ENCODE results near the gene FAM234A. TPM values are rescaled to one million over a fixed set of nuclear protein-coding genes. Genes with fewer than 3 reads are reported as not detected.
"Not testable (repeated sequence)": the region's sequence is repeated elsewhere in the genome, so short reads cannot be mapped to it uniquely, and the experiment has no call there.

Gene FAM234A, protein sequence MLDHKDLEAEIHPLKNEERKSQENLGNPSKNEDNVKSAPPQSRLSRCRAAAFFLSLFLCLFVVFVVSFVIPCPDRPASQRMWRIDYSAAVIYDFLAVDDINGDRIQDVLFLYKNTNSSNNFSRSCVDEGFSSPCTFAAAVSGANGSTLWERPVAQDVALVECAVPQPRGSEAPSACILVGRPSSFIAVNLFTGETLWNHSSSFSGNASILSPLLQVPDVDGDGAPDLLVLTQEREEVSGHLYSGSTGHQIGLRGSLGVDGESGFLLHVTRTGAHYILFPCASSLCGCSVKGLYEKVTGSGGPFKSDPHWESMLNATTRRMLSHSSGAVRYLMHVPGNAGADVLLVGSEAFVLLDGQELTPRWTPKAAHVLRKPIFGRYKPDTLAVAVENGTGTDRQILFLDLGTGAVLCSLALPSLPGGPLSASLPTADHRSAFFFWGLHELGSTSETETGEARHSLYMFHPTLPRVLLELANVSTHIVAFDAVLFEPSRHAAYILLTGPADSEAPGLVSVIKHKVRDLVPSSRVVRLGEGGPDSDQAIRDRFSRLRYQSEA
- 10 to 100 TPM; 72.6 to 86.1 (median 82.5) TPM for polyA plus RNA-seq (ENCODE audit: insufficient read length in 3 of 3)
- long read RNA-seq, donor 1, partial matches to known transcripts = 0 of 4 reads
- long read RNA-seq, donor 1, other reads (novel, unspliced or antisense) = 0 of 4 reads
- long read RNA-seq, donor 2, partial matches to known transcripts = 5 of 8 reads
- long read RNA-seq, donor 2, other reads (novel, unspliced or antisense) = 0 of 8 reads
- long read RNA-seq, donor 3, transcript FAM234A-203 (13 exons, 3,213 nt) = major isoform, 9 of 15 reads
- long read RNA-seq, donor 3, partial matches to known transcripts = 6 of 15 reads
- long read RNA-seq, donor 3, other reads (novel, unspliced or antisense) = 0 of 15 reads
- long read RNA-seq, donor 4, transcript FAM234A-203 (13 exons, 3,213 nt) = major isoform, 9 of 15 reads
- long read RNA-seq, donor 4, partial matches to known transcripts = 6 of 15 reads
- long read RNA-seq, donor 4, other reads (novel, unspliced or antisense) = 0 of 15 reads
- long read RNA-seq, donor 5 = 0 reads
- long read RNA-seq, donor 6, partial matches to known transcripts = 6 of 10 reads
- long read RNA-seq, donor 6, other reads (novel, unspliced or antisense) = 0 of 10 reads
- long read RNA-seq, donor 7, transcript FAM234A-203 (13 exons, 3,213 nt) = major isoform, 7 of 12 reads
- long read RNA-seq, donor 7, partial matches to known transcripts = 5 of 12 reads
- long read RNA-seq, donor 7, other reads (novel, unspliced or antisense) = 0 of 12 reads
- long read RNA-seq, donor 8 = 0 reads
- long read RNA-seq, donor 9, transcript FAM234A-203 (13 exons, 3,213 nt) = major isoform, 7 of 20 reads
- long read RNA-seq, donor 9, partial matches to known transcripts = 12 of 20 reads
- long read RNA-seq, donor 9, other reads (novel, unspliced or antisense) = 0 of 20 reads
- long read RNA-seq, donor 10, transcript FAM234A-203 (13 exons, 3,213 nt) = major isoform, 5 of 6 reads
- long read RNA-seq, donor 10, partial matches to known transcripts = 0 of 6 reads
- long read RNA-seq, donor 10, other reads (novel, unspliced or antisense) = 0 of 6 reads
- long read RNA-seq, donor 11, partial matches to known transcripts = 17 of 20 reads
- long read RNA-seq, donor 11, other reads (novel, unspliced or antisense) = 0 of 20 reads
- long read RNA-seq, donor 12, transcript FAM234A-203 (13 exons, 3,213 nt) = major isoform, 6 of 6 reads
- long read RNA-seq, donor 12, partial matches to known transcripts = 0 of 6 reads
- long read RNA-seq, donor 12, other reads (novel, unspliced or antisense) = 0 of 6 reads
- long read RNA-seq, donor 13 = 0 reads
- long read RNA-seq, donor 14, partial matches to known transcripts = 6 of 9 reads
- long read RNA-seq, donor 14, other reads (novel, unspliced or antisense) = 0 of 9 reads
- long read RNA-seq, donor 15, partial matches to known transcripts = 0 of 2 reads
- long read RNA-seq, donor 15, other reads (novel, unspliced or antisense) = 0 of 2 reads
- long read RNA-seq, donor 16, transcript FAM234A-203 (13 exons, 3,213 nt) = major isoform, 21 of 44 reads
- long read RNA-seq, donor 16, partial matches to known transcripts = 23 of 44 reads
- long read RNA-seq, donor 16, other reads (novel, unspliced or antisense) = 0 of 44 reads

DNA sequence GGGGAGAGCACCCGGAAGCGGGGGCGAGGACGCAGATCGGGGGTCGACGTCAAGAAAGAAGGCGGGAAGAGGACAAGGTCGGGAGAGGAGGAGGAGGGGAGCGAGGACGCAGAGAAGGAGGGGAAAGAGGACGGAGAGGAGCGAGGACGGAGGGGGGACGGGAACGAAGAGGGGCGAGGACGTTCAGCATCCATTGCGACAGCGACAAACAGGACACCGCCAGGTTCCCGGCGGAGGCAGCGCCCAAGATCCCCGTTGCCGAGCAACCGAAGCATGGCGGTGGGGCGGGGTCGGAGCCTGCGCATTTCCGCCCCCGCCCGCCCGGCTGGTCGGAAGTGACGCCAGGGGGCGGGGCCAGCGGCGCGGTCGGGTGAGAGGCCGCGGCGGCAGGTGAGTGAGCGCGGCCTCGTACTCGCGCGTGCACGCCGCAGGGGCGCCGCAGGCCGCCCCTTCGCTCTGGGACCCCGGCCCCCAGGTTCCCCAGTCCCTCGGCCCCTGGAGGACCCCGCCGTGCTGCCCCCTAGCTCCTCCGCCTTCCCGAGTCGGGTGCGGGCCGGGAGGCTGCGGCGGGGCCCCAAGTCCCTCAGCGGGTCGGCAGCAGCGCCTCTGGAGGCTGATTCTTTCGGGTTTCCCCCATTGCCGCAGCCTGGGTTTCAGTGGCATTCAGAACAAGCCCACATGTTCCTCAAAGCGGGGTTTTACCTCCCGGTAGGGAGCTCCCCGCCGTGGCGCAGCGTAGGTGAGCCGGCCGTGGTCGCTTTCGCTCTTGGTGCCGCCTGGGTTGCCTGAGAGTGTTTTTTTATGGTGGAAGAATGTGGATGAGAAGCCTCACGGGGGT, at the start of gene FAM234A:
FAM234A (plus strand) TSS at position 354 of the 838 bp plus-strand sequence. CDS start 19,593 bp downstream, outside the sequence.
- DNase-seq (ENCODE audit: extremely low read depth in 1 of 11, low read depth in 9 of 11, low spot score in 4 of 11) = peak; percentile 78 to 93 (median 87)

DNA sequence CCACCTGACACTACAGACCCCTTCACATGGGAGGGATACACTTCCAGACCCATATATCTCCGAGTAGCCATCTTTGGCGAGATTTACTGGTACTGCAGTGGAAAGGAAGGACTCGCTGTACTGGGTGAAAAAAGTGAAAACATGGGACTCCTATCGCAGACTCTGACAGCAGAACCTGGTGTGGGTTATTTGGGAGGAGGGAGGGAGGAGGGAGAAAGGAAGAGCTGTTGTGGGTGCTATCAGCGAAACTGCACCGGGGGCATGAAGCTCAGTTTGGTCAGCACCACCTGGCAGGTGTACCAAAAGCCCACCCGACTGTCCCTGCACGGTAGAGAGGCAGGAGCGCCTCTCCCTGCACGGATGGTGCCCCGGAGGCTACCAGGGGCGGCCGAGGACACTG, 49.4 kb upstream of the FAM234A start:
- no peak for DNase-seq (ENCODE audit: extremely low read depth in 1 of 11, low read depth in 9 of 11, low spot score in 4 of 11)

DNA sequence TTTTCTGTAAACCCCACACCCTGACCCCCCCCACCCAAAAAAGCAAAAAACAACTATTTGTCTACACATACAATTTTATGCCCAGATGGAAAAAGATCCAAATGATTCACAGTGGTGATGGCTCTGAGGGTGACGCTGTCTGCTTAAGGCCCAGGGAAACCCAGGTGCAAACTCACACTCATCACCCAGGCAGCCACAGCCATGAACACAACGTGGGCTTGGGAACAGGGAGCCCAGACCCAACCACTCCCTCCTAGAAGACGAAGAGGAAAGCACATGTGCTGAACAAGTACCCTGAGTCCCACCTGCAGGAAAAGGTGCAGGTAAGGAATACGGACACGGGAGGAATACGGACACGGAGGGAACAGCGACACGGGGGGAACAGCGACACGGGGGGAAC, 48.9 kb upstream of the FAM234A start:
- DNase-seq (ENCODE audit: extremely low read depth in 1 of 11, low read depth in 9 of 11, low spot score in 4 of 11) = no peak

DNA sequence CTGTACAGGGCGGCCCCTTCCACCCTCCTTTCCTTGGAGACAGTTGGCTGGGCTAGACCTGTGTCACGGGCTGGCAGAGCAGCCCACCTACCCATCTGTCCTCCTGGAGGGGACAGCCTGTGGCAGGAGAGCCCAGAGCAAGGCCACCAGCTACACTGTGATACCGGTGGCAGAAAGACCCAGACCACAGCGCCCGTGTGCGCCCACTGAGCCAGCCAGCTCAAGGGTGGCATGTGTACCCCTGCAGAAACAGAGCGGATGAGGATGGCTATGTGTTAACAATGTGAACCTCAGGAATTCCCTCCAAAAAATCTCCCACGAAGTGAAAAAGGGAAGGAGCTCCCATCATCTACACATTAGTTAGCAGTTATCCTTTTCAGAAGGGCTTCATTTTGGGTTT, 47.3 kb upstream of the FAM234A start:
- DNase-seq (ENCODE audit: extremely low read depth in 1 of 11, low read depth in 9 of 11, low spot score in 4 of 11) = no peak

DNA sequence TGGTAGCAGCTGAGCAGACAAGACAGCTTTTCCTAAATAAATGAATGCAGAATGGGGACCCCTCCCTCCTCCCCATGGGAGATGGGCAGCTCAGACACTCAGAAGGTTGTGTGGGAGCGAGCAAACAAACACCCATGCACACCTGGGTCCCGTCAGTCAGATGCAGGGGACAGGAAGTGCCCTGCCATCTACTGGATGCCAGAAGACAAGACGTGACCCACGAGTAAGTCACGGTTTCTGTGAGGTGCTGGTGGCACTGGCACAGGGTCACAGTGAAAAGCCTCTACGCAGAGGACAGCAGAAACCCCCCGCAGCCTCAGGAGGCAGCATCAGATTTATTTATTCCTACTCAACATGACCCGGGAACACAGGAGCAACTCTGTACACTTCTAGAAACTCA, 45.9 kb upstream of the FAM234A start:
- DNase-seq (ENCODE audit: extremely low read depth in 1 of 11, low read depth in 9 of 11, low spot score in 4 of 11) = no peak

DNA sequence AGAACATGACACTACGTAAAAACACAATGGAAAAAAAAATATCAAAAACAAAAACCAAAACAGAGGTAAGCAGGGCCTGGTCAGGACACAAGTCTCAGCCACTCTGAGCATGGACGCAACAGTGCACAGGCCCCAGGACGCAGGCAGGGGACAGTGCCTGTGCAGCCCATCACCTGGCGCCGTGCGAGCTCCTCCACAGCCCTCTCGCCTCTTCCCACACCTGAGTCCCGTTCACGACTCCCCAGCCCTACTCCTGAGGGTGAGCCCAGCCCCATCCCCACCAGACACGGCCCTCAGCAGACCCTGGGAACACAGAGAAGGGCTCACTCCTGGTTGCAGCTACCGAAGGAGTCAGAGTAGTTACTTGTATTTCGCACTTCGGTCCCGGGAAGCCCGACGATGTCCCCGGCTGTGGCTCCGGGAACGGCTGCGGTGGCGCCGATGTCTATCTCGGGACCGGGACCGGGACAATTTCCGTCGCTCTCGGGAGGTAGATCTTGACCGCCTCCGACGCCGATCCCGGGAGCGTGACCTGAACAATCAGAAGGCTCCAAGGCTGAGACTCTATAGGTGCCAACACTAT, 44.9 kb upstream of the FAM234A start:
- no peak for DNase-seq (ENCODE audit: extremely low read depth in 1 of 11, low read depth in 9 of 11, low spot score in 4 of 11)

DNA sequence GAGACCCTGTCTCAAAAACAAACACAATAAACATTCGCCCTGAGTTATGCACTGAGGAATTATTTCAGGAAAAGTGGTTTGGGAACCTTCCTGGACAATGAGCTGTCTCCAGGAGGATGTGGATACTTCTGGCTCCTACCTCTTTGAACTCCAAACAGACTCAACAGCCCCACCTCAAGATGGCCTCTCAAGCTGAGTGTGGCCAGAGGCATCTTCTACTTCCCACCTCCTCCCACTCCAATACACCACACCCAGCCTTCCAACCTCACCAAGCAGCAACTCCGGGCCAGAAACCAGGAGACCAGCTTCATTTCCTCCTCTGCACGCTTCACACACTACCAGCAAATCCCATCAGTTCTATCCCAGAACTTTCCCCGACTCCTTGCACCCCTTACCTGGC, 42.8 kb upstream of the FAM234A start:
- DNase-seq (ENCODE audit: extremely low read depth in 1 of 11, low read depth in 9 of 11, low spot score in 4 of 11) = no peak

DNA sequence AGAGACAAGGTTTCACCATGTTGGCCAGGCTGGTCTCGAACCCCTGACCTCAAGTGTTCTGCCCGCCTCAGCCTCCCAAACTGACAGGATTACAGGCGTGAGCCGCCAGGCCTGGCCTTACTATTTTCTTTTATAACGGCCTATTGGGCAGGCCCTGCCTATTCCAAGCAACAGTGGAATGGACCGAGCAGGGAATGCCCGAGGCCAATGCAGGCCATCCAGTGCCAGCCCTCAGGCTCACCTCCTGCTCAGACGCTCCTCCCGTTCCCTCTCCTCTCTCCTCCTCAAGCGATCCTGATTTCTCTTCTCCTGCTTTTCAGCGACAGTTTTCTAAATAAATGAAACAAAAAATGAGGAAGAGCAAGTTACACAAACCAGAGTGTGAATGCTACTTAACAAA, 41.9 kb upstream of the FAM234A start:
- no peak for DNase-seq (ENCODE audit: extremely low read depth in 1 of 11, low read depth in 9 of 11, low spot score in 4 of 11)

DNA sequence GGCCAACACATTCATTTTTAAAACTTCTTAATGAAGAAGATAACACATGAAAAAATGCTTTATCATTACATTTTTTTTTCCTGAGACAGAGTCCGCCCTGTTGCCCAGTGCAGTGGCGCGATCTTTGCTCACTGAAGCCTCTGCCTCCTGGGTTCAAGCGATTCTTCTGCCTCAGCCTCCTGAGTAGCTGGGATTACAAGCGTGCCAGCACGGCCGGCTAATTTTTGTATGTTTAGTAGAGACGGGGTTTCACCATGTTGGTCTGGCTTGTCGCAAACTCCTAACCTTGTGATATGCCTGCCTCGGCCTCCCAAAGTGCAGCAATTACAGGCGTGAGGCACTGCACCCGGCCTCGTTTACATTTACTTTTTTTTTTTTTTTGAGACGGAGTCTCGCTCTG, 41.2 kb upstream of the FAM234A start:
- DNase-seq (ENCODE audit: extremely low read depth in 1 of 11, low read depth in 9 of 11, low spot score in 4 of 11) = no peak

DNA sequence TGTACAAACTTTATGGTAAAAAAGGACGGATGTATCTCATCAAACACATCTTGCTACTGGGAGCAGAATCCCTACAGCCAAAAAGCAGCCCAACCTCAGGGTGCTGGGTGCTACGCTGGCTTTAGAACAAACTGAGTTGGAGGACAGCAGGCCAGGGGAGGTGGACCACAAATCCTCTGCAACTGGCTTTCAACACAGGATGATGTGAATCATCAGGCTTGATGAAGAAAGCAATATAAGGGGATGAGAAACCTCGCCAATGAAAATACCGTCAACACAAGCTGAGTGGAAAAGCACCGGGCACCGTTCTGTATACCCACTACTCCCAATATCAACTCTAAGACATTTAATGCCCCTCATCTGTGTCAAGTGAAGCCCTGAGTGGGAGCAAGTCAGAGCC, 40.1 kb upstream of the FAM234A start:
- DNase-seq (ENCODE audit: extremely low read depth in 1 of 11, low read depth in 9 of 11, low spot score in 4 of 11) = no peak

DNA sequence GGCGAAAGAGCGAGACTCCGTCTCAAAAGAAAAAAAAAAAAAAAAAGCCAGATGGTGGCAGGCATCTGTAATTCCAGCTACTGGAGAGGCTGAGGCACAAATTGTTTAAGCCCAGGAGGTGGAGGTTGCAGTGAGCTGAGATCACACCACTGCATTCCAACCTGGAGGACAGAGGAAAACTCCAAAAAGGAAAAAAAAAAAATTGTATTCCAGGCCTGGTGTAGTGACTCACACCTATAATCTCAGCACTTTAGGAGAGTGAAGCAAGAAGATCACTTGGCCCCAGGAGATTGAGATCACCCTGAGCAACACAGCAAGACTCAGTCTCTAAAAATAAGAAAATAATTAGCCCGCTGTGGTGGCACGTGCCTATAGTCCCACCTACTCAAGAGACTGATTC, 34.2 kb upstream of the FAM234A start:
- DNase-seq (ENCODE audit: extremely low read depth in 1 of 11, low read depth in 9 of 11, low spot score in 4 of 11) = no peak

DNA sequence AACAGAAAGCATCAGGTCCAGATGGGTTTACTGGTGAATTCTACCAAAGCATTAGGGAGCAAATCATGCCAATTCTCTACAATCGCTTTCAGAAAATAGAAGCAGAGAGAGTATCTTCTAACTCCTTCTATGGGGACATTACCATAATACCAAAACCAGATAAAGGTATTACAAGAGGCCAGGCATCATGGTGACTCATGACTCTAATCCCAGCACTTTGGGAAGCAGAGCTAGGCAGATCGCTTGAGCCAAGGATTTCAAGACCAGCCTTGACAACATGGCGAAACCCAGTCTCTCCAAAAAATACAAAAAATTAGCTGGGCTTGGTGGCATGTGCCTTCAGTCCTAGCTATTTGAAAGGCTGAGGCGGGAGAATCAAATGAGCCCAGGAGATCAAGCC, 31.4 kb upstream of the FAM234A start:
- no peak for DNase-seq (ENCODE audit: extremely low read depth in 1 of 11, low read depth in 9 of 11, low spot score in 4 of 11)

DNA sequence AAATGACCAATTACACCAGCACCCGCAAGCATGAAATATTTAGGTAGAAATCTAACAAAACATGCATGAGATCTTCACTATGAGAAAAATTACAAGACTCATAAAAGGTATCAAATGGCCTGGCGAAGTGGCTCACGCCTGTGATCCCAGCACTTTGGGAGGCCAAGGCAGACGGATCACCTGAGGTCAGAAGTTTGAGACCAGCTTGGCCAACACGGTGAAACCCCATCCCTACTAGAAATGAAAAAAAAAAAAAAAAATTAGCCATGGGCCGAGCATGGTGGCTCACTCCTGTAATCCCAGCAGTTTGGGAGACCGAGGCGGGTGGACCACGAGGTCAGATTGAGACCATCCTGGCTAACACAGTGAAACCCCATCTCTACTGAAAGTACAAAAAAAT, 30.6 kb upstream of the FAM234A start:
- not testable (repeated sequence) for DNase-seq (ENCODE audit: extremely low read depth in 1 of 11, low read depth in 9 of 11, low spot score in 4 of 11)

DNA sequence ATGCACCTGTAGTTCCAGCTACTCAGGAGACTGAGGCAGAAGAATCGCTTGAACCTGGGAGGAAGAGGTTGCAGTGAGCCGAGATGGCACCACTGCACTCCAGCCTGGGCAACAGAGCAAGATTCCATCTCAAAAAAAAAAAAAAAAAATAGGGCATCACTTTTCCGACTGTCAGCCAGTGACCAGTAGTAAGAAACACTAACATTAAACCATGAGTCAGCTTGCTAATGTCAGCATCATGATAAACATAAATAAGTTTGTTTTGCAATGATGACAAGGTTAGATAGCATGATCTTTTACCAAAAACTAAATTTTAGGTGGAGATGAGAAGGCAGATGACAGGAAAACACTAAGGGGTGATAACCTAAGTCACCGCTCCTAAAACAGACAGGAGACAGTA, 25.3 kb upstream of the FAM234A start:
- DNase-seq (ENCODE audit: extremely low read depth in 1 of 11, low read depth in 9 of 11, low spot score in 4 of 11) = not testable (repeated sequence)

DNA sequence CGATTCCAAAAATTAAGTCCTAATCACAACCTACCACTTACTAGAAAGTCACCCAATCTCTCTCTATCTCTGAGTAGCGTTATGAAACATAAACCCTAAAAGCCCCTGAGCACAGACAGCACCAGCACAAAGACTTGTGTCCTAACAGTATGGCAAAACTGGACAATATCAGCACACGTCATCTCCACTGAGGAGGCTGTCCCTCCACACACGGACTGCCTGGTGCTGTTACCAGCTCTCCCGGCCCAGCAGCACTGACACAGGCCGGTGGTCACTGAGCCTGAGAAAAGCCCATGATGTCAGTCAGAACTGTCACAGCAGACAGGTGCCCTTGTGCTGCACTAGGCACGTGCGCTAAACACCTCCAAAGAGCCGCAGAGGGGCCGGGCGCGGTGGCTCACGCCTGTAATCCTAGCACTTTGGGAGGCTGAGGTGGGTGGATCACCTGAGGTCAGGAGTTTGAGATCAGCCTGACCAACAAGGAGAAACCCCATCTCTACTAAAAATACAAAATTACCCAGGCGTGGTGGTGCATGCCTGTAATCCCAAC, 22.9 kb upstream of the FAM234A start:
- not testable (repeated sequence) for DNase-seq (ENCODE audit: extremely low read depth in 1 of 11, low read depth in 9 of 11, low spot score in 4 of 11)

DNA sequence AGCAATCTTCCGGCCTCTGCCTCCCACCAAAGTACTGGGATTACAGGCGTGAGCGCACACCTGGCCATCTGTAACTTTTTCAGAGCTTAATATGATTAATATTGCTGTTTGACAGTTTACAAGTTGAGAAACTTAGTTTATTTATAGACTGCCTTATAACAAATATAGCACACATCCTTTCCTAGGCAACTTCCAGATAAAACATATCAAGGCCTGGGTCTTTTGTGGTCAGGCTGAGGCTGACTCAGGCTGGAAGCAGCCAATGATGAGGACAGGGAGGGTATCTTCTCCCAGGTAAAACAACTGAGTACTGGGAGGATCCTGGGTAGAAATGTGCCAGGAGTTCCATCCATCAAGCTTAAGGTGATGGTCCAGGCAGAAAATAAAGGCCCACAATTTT, 21.6 kb upstream of the FAM234A start:
- no peak for DNase-seq (ENCODE audit: extremely low read depth in 1 of 11, low read depth in 9 of 11, low spot score in 4 of 11)
